Neural progenitor cell (in vitro differentiated cells): ENCODE results near the gene FXYD5.

ENCODE experiments used
- EZH2phosphoT487 ChIP-seq: fragments of 200-600 bp; sonication (generic); IDR thresholded peaks from 2 replicates; pipeline ENCODE4 v1.6.1; 2017; ENCODE audit warnings: antibody characterized with exemption
- TF ChIP-seq, protein P1 (sequence below): fragments of 200-600 bp; sonication (generic); IDR thresholded peaks from 2 replicates; pipeline ENCODE4 v1.5.1; 2017; ENCODE audit warnings: antibody characterized with exemption, mild to moderate bottlenecking

DNA sequence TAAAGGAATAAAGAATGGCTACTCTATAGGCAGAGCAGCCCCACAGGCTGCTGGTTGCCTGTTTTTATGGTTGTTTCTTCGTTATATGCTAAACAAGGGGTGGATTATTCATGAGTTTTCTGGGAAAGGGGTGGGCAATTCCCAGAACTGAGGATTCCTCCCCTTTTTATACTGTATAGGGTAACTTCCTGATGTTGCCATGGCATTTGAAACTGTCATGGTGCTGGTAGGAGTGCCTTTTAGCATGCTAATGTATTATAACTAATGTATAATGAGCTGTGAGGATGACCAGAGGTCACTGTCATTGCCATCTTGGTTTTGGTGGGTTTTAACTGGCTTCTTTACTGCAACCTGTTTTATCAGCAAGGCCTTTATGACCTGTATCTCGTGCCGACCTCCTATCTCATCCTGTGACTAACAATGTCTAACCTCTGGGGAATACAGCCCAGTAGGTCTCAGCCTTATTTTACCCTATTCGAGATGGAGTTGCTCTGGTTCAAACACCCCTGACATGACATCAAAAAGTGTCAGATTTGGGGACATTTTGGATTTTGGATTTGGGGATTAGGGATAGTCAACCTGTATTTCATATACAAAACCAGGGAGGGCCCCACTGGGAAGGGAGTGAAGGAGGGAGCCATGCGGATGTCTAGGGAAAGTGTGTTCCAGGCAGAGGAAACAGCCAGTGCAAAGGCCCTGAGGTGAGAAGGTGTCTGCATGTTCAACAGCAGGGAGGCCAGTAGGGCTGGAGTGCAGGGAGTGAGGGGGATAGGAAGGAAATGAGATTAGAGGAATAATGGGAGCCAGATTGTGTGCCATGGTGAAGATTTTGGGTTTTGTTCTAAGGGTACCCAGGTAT, 10.9 kb downstream of the FXYD5 start:
- TF ChIP-seq, protein P1, sequence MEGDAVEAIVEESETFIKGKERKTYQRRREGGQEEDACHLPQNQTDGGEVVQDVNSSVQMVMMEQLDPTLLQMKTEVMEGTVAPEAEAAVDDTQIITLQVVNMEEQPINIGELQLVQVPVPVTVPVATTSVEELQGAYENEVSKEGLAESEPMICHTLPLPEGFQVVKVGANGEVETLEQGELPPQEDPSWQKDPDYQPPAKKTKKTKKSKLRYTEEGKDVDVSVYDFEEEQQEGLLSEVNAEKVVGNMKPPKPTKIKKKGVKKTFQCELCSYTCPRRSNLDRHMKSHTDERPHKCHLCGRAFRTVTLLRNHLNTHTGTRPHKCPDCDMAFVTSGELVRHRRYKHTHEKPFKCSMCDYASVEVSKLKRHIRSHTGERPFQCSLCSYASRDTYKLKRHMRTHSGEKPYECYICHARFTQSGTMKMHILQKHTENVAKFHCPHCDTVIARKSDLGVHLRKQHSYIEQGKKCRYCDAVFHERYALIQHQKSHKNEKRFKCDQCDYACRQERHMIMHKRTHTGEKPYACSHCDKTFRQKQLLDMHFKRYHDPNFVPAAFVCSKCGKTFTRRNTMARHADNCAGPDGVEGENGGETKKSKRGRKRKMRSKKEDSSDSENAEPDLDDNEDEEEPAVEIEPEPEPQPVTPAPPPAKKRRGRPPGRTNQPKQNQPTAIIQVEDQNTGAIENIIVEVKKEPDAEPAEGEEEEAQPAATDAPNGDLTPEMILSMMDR: no peak
- TF ChIP-seq EZH2phosphoT487: no peak
